Mesodermal cell (in vitro differentiated cells): Measurements from ENCODE around the gene AFF3.

ENCODE experiments used
- H3K27ac ChIP-seq: 2 replicates; pipeline ENCODE4 v1.7.0; 2013; ENCODE audit warnings: mild to moderate bottlenecking, low read depth, low read length, moderate library complexity; ENCODE audit not compliant: severe bottlenecking
- H3K36me3 ChIP-seq: 2 replicates; pipeline ENCODE4 v1.7.1; 2013; ENCODE audit warnings: mild to moderate bottlenecking, low read length, moderate library complexity; ENCODE audit not compliant: control insufficient read depth, insufficient read depth
- H3K4me1 ChIP-seq: one replicate; pipeline ENCODE4 v1.7.1; 2013; ENCODE audit warnings: mild to moderate bottlenecking, low read length; ENCODE audit not compliant: insufficient read depth, control insufficient read depth, poor library complexity, severe bottlenecking
- H3K4me3 ChIP-seq: 2 replicates; pipeline ENCODE4 v1.7.0; 2013; ENCODE audit warnings: low read length, control low read depth, mild to moderate bottlenecking; ENCODE audit not compliant: insufficient read depth, poor library complexity, severe bottlenecking; ENCODE audit errors: extremely low read depth
- H3K9me3 ChIP-seq: 2 replicates; pipeline ENCODE4 v1.7.1; 2013; ENCODE audit warnings: mild to moderate bottlenecking, low read length, moderate library complexity; ENCODE audit not compliant: control insufficient read depth
- WGBS, 2 experiments: methylation state at CpG; one replicate each; pipeline ENCODE4 v1.1.5; 2013; ENCODE audit warnings: missing lambda C conversion rate in 2 of 2; ENCODE audit not compliant: insufficient coverage in 2 of 2; 5-methylcytosine and 5-hydroxymethylcytosine counted together

The AFF3 gene

GRCh38 chr2:100041385-100041784 lies 101.0 kb downstream of the AFF3 start:
- Histone ChIP-seq H3K36me3 (no peaks in the 10 kb centered on the region), H3K4me1 (no peaks in the 10 kb centered on the region), H3K27ac (peak overlapping the region; percentile 6), H3K9me3 (no peaks in the 10 kb centered on the region), H3K4me3 (no peak overlapping the region)
- WGBS, 2 experiments = 88 to 92% methylated on average over 1 to 2 of the region's 4 CpGs

GRCh38 chr2:100040906-100041305 lies 101.5 kb downstream of the AFF3 start:
- 80% methylated on average over 1 of the region's 1 CpG; no CpG with 5 or more reads in 1 of the 2 experiments for WGBS, 2 experiments
- H3K27ac ChIP-seq = peak overlapping the region; percentile 6
- no peaks in the 10 kb centered on the region for H3K36me3 ChIP-seq
- H3K4me3 ChIP-seq = no peak overlapping the region
- no peaks in the 10 kb centered on the region for H3K4me1 ChIP-seq
- H3K9me3 ChIP-seq = no peaks in the 10 kb centered on the region

GRCh38 chr2:100039291-100039980 lies 103.0 kb downstream of the AFF3 start:
- H3K27ac ChIP-seq = no peak overlapping the region
- H3K9me3 ChIP-seq = no peaks in the 10 kb centered on the region
- WGBS, 2 experiments = 91 to 96% methylated on average over 6 of the region's 7 CpGs
- H3K4me3 ChIP-seq = no peak overlapping the region
- H3K36me3 ChIP-seq = no peaks in the 10 kb centered on the region
- no peaks in the 10 kb centered on the region for H3K4me1 ChIP-seq

GRCh38 chr2:100038011-100038410 lies 104.4 kb downstream of the AFF3 start:
- WGBS, 2 experiments = 66% methylated on average over 5 of the region's 6 CpGs; no CpG with 5 or more reads in 1 of the 2 experiments
- Histone ChIP-seq H3K36me3 (no peaks in the 10 kb centered on the region), H3K4me1 (no peaks in the 10 kb centered on the region), H3K27ac (no peak overlapping the region), H3K4me3 (no peak overlapping the region), H3K9me3 (no peaks in the 10 kb centered on the region)

- H3K4me1 ChIP-seq = no peaks in the 10 kb centered on the region
- WGBS, 2 experiments = 59 to 100% methylated on average over 1 to 2 of the region's 4 CpGs
- H3K27ac ChIP-seq = no peak overlapping the region
- H3K36me3 ChIP-seq = no peaks in the 10 kb centered on the region
- no peak overlapping the region for H3K4me3 ChIP-seq
- no peaks in the 10 kb centered on the region for H3K9me3 ChIP-seq
Measured at GRCh38 chr2:100036793-100037192, 105.6 kb downstream of the AFF3 start.

- no peaks in the 10 kb centered on the region for H3K9me3 ChIP-seq
- no peak overlapping the region for H3K4me3 ChIP-seq
- H3K4me1 ChIP-seq = no peaks in the 10 kb centered on the region
- no CpG with 5 or more reads among the region's 2 CpGs for WGBS, 2 experiments
- H3K36me3 ChIP-seq = no peaks in the 10 kb centered on the region
- no peak overlapping the region for H3K27ac ChIP-seq
Measured at GRCh38 chr2:100036026-100036425, 106.4 kb downstream of the AFF3 start.

- WGBS, 2 experiments = no CpG with 5 or more reads among the region's 1 CpG
- H3K27ac ChIP-seq = no peak overlapping the region
- H3K4me1 ChIP-seq = no peaks in the 10 kb centered on the region
- H3K9me3 ChIP-seq = no peaks in the 10 kb centered on the region
- H3K36me3 ChIP-seq = no peaks in the 10 kb centered on the region
- H3K4me3 ChIP-seq = no peak overlapping the region
Measured at GRCh38 chr2:100034431-100034830, 108.0 kb downstream of the AFF3 start.

GRCh38 chr2:100033976-100034375 lies 108.4 kb downstream of the AFF3 start:
- Histone ChIP-seq H3K4me3 (no peak overlapping the region), H3K4me1 (no peaks in the 10 kb centered on the region), H3K27ac (no peak overlapping the region), H3K9me3 (no peaks in the 10 kb centered on the region), H3K36me3 (no peaks in the 10 kb centered on the region)
- WGBS, 2 experiments = no CpG with 5 or more reads among the region's 2 CpGs

GRCh38 chr2:100031604-100032003 lies 110.8 kb downstream of the AFF3 start:
- Histone ChIP-seq H3K27ac (no peak overlapping the region), H3K36me3 (no peaks in the 10 kb centered on the region), H3K4me3 (no peak overlapping the region), H3K9me3 (no peaks in the 10 kb centered on the region), H3K4me1 (no peaks in the 10 kb centered on the region)
- WGBS, 2 experiments = no CpG with 5 or more reads among the region's 2 CpGs

- Histone ChIP-seq H3K4me1 (no peaks in the 10 kb centered on the region), H3K27ac (no peak overlapping the region), H3K36me3 (no peaks in the 10 kb centered on the region), H3K9me3 (no peaks in the 10 kb centered on the region), H3K4me3 (no peak overlapping the region)
- 89 to 92% methylated on average over 5 of the region's 6 CpGs for WGBS, 2 experiments
Measured at GRCh38 chr2:100029460-100029859, 112.9 kb downstream of the AFF3 start.

- WGBS, 2 experiments = 83% methylated on average over 1 of the region's 3 CpGs; no CpG with 5 or more reads in 1 of the 2 experiments
- Histone ChIP-seq H3K4me1 (no peaks in the 10 kb centered on the region), H3K4me3 (no peak overlapping the region)
Measured at GRCh38 chr2:100021791-100022340, 120.5 kb downstream of the AFF3 start.

More at GRCh38 chr2:100021791-100022340, 120.5 kb downstream of the AFF3 start:
- H3K27ac ChIP-seq = no peak overlapping the region
- H3K9me3 ChIP-seq = no peaks in the 10 kb centered on the region
- no peaks in the 10 kb centered on the region for H3K36me3 ChIP-seq
